ENCODE data around the gene NEO1.

The NEO1 gene

GRCh38 chr15:73019601-73020146 is 32.6 kb upstream of the NEO1 start:
- H3K36me3 ChIP-seq (ENCODE audit: insufficient read depth, low read length), result no peaks in the 10 kb centered on the region
- no peak overlapping the region for H3K4me3 ChIP-seq (ENCODE audit: low read depth, low read length, poor library complexity, severe bottlenecking)
- H2AFZ ChIP-seq (ENCODE audit: low read length), result no peak overlapping the region
- no peaks in the 10 kb centered on the region for H3K9me3 ChIP-seq (ENCODE audit: low read length)
- no peak overlapping the region for H3K9ac ChIP-seq (ENCODE audit: low read length)
- no peaks in the 10 kb centered on the region for H3K9me2 ChIP-seq (ENCODE audit: low read depth, low read length)
- no peaks in the 10 kb centered on the region for H3F3A ChIP-seq (ENCODE audit: insufficient read depth, low read length)
- H3K4me2 ChIP-seq (ENCODE audit: low read length), result no peak overlapping the region
- H3K27me3 ChIP-seq (ENCODE audit: insufficient read depth, low read length), result no peaks in the 10 kb centered on the region
- H3K4me1 ChIP-seq (ENCODE audit: insufficient read depth, low read length, severe bottlenecking), result no peaks in the 10 kb centered on the region
- TF ChIP-seq, protein P1, sequence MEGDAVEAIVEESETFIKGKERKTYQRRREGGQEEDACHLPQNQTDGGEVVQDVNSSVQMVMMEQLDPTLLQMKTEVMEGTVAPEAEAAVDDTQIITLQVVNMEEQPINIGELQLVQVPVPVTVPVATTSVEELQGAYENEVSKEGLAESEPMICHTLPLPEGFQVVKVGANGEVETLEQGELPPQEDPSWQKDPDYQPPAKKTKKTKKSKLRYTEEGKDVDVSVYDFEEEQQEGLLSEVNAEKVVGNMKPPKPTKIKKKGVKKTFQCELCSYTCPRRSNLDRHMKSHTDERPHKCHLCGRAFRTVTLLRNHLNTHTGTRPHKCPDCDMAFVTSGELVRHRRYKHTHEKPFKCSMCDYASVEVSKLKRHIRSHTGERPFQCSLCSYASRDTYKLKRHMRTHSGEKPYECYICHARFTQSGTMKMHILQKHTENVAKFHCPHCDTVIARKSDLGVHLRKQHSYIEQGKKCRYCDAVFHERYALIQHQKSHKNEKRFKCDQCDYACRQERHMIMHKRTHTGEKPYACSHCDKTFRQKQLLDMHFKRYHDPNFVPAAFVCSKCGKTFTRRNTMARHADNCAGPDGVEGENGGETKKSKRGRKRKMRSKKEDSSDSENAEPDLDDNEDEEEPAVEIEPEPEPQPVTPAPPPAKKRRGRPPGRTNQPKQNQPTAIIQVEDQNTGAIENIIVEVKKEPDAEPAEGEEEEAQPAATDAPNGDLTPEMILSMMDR (IDR thresholded peaks at IDR 0.05; ENCODE audit: low read length), result no peak
- no peak for TF ChIP-seq EZH2 (IDR thresholded peaks at IDR 0.05; ENCODE audit: borderline replicate concordance, low read length)
- no peaks in the 10 kb centered on the region for H4K20me1 ChIP-seq (ENCODE audit: insufficient read depth, low read length)
- H3K79me2 ChIP-seq (ENCODE audit: insufficient read depth, low read length), result no peaks in the 10 kb centered on the region
- no peak overlapping the region for H3K27ac ChIP-seq (ENCODE audit: low read depth, low read length, poor library complexity, severe bottlenecking)

GRCh38 chr15:73021139-73021621 is 31.1 kb upstream of the NEO1 start:
- no peak overlapping the region for H3K9ac ChIP-seq (ENCODE audit: low read length)
- no peak overlapping the region for H3K27ac ChIP-seq (ENCODE audit: low read depth, low read length, poor library complexity, severe bottlenecking)
- H3K4me1 ChIP-seq (ENCODE audit: insufficient read depth, low read length, severe bottlenecking), result no peaks in the 10 kb centered on the region
- no peaks in the 10 kb centered on the region for H3K36me3 ChIP-seq (ENCODE audit: insufficient read depth, low read length)
- H2AFZ ChIP-seq (ENCODE audit: low read length), result no peak overlapping the region
- H3F3A ChIP-seq (ENCODE audit: insufficient read depth, low read length), result no peaks in the 10 kb centered on the region
- H3K79me2 ChIP-seq (ENCODE audit: insufficient read depth, low read length), result no peaks in the 10 kb centered on the region
- H3K4me3 ChIP-seq (ENCODE audit: low read depth, low read length, poor library complexity, severe bottlenecking), result no peak overlapping the region
- H4K20me1 ChIP-seq (ENCODE audit: insufficient read depth, low read length), result no peaks in the 10 kb centered on the region
- no peak overlapping the region for H3K4me2 ChIP-seq (ENCODE audit: low read length)
- TF ChIP-seq, protein P1 (IDR thresholded peaks at IDR 0.05; ENCODE audit: low read length), result no peak
- TF ChIP-seq EZH2 (IDR thresholded peaks at IDR 0.05; ENCODE audit: borderline replicate concordance, low read length), result no peak
- no peaks in the 10 kb centered on the region for H3K27me3 ChIP-seq (ENCODE audit: insufficient read depth, low read length)
- H3K9me2 ChIP-seq (ENCODE audit: low read depth, low read length), result no peaks in the 10 kb centered on the region
- H3K9me3 ChIP-seq (ENCODE audit: low read length), result no peaks in the 10 kb centered on the region

- H2AFZ ChIP-seq (ENCODE audit: low read length), result no peak overlapping the region
- TF ChIP-seq, protein P1 (IDR thresholded peaks at IDR 0.05; ENCODE audit: low read length), result no peak
- no peak for TF ChIP-seq EZH2 (IDR thresholded peaks at IDR 0.05; ENCODE audit: borderline replicate concordance, low read length)
These were observed 30.1 kb upstream of the NEO1 start for GRCh38 chr15:73022161-73022560.

More at GRCh38 chr15:73022161-73022560, 30.1 kb upstream of the NEO1 start:
- no peak overlapping the region for H3K9ac ChIP-seq (ENCODE audit: low read length)
- H4K20me1 ChIP-seq (ENCODE audit: insufficient read depth, low read length), result no peaks in the 10 kb centered on the region
- no peaks in the 10 kb centered on the region for H3K79me2 ChIP-seq (ENCODE audit: insufficient read depth, low read length)
- H3K9me2 ChIP-seq (ENCODE audit: low read depth, low read length), result no peaks in the 10 kb centered on the region
- no peaks in the 10 kb centered on the region for H3K27me3 ChIP-seq (ENCODE audit: insufficient read depth, low read length)
- no peak overlapping the region for H3K4me3 ChIP-seq (ENCODE audit: low read depth, low read length, poor library complexity, severe bottlenecking)
- H3K4me1 ChIP-seq (ENCODE audit: insufficient read depth, low read length, severe bottlenecking), result no peaks in the 10 kb centered on the region
- no peak overlapping the region for H3K4me2 ChIP-seq (ENCODE audit: low read length)
- H3K36me3 ChIP-seq (ENCODE audit: insufficient read depth, low read length), result no peaks in the 10 kb centered on the region
- H3K9me3 ChIP-seq (ENCODE audit: low read length), result no peaks in the 10 kb centered on the region
- H3K27ac ChIP-seq (ENCODE audit: low read depth, low read length, poor library complexity, severe bottlenecking), result no peak overlapping the region
- H3F3A ChIP-seq (ENCODE audit: insufficient read depth, low read length), result no peaks in the 10 kb centered on the region

Data from OCI-LY1 (cell line).